ENCODE results near the gene RAPGEF1. TPM values are rescaled to one million over a fixed set of nuclear protein-coding genes. Genes with fewer than 3 reads are reported as not detected.
A peak's percentile ranks its signal among the peaks of the same experiment; 100 is the strongest.

Gene RAPGEF1
- total and polyA plus RNA-seq, 2 of the 13 experiments (the other 11 are each of a cell fraction or from before 2014, with no cell fraction given): 21.2 to 38.9 TPM

GRCh38 chr9:131546336-131547084 is 193.4 kb downstream of the RAPGEF1 start (continued):
- TF ChIP-seq AHDC1 (CRISPR knock-in tag; IDR thresholded peaks at IDR 0.05; ENCODE audit: borderline replicate concordance): no peak
- peak; percentile 75; the same call in 1 of the 2 replicates for TF ChIP-seq ZNF609 (CRISPR knock-in tag; IDR thresholded peaks at IDR 0.05; ENCODE audit: borderline replicate concordance)
- peak; percentile 84 for TF ChIP-seq HNF1A (IDR thresholded peaks at IDR 0.05; ENCODE audit: low read depth)
- TF ChIP-seq HNF1A (CRISPR knock-in tag; IDR thresholded peaks at IDR 0.05; ENCODE audit: borderline replicate concordance): peak; percentile 95
- peak in 1 of 2 experiments; percentile 21; a peak in 1 of 4 replicates for TF ChIP-seq EP300 (IDR thresholded peaks at IDR 0.05; ENCODE audit: low read depth in 2 of 2, low read length in 2 of 2)
- no peak for TF ChIP-seq EP300 (CRISPR knock-in tag; IDR thresholded peaks at IDR 0.05; ENCODE audit: borderline replicate concordance)
- TF ChIP-seq BCL6 (CRISPR knock-in tag; IDR thresholded peaks at IDR 0.05): peak; percentile 98
- no peak for TF ChIP-seq ZFP36L1 (CRISPR knock-in tag; IDR thresholded peaks at IDR 0.05)
- 0 out of 2 replicates have a peak, but pooled peaks have one; percentile 34 for TF ChIP-seq CREBL2 (CRISPR knock-in tag; IDR thresholded peaks at IDR 0.05; ENCODE audit: borderline replicate concordance)
